HEK293 (cell line): Measurements from ENCODE around the gene CDK9.

Source experiments
- CTCF ChIA-PET: fragments of 350-600 bp; formaldehyde crosslinking; extraction: SDS; loops from one replicate; lab custom pipeline; 2021; ENCODE audit warnings: antibody characterized with exemption; lab: Yijun Ruan, JAX
- POLR2A ChIA-PET: fragments of 300-600 bp; formaldehyde crosslinking; extraction: SDS; loops from one replicate; lab custom pipeline; 2020; ENCODE audit warnings: antibody characterized with exemption, inconsistent platforms; lab: Yijun Ruan, JAX
- H3K27ac ChIP-seq: fragments of 200-500 bp; sonication (Bioruptor generic); 2 replicates; pipeline ENCODE4 v1.5.1; 2014; ENCODE audit warnings: low read depth, low read length, control low read depth, inconsistent platforms; ENCODE audit errors: extremely low read depth
- H3K36me3 ChIP-seq, 2 experiments: fragments of 200-500 bp in 1 of 2; sonication (Bioruptor generic) in 1 of 2; 1 replicate in 1 of 2; 2 replicates in 1 of 2; pipeline ENCODE4 v1.5.1; 2014 to 2017; ENCODE audit warnings: inconsistent platforms in 2 of 2, low read length in 2 of 2; ENCODE audit not compliant: control insufficient read depth in 2 of 2, insufficient read depth in 1 of 2
- H3K4me1 ChIP-seq: fragments of 200-500 bp; sonication (Bioruptor generic); 2 replicates; pipeline ENCODE4 v1.5.1; 2014; ENCODE audit warnings: mild to moderate bottlenecking, low read length, inconsistent platforms; ENCODE audit not compliant: control insufficient read depth, insufficient read depth
- H3K4me3 ChIP-seq: 2 replicates; pipeline ENCODE4 v1.5.1; 2011; ENCODE audit warnings: low read depth, mild to moderate bottlenecking, control low read depth, low read length, moderate library complexity
- H3K9me3 ChIP-seq: fragments of 200-500 bp; sonication (Bioruptor generic); 2 replicates; pipeline ENCODE4 v1.5.1; 2014; ENCODE audit warnings: low read depth, low read length, inconsistent platforms; ENCODE audit not compliant: control insufficient read depth, insufficient read depth
- BCL6B ChIP-seq: fragments of 450-650 bp; formaldehyde crosslinking; IDR thresholded peaks from 2 replicates; pipeline ENCODE4 v1.5.1; 2017; ENCODE audit warnings: missing biosample characterization, missing genetic modification characterization
- MEIS1 ChIP-seq: sonication (generic); formaldehyde crosslinking; IDR thresholded peaks from 2 replicates; pipeline ENCODE4 v1.8.1; 2022; ENCODE audit warnings: missing genetic modification reagents, mild to moderate bottlenecking, borderline replicate concordance
- MYNN ChIP-seq: fragments of 450-650 bp; formaldehyde crosslinking; IDR thresholded peaks from 2 replicates; pipeline ENCODE4 v1.5.1; 2016; ENCODE audit warnings: missing biosample characterization, missing genetic modification characterization, borderline replicate concordance
- OSR2 ChIP-seq: fragments of 450-650 bp; formaldehyde crosslinking; IDR thresholded peaks from 2 replicates; pipeline ENCODE4 v1.5.1; 2016; ENCODE audit warnings: missing biosample characterization, missing genetic modification characterization
- PRDM1 ChIP-seq: fragments of 450-650 bp; formaldehyde crosslinking; IDR thresholded peaks from 2 replicates; pipeline ENCODE4; 2016; ENCODE audit warnings: missing biosample characterization, missing genetic modification characterization
- PRDM6 ChIP-seq: fragments of 450-650 bp; formaldehyde crosslinking; IDR thresholded peaks from 2 replicates; pipeline ENCODE4 v1.5.1; 2017; ENCODE audit warnings: missing biosample characterization, missing genetic modification characterization
- RBAK ChIP-seq: fragments of 450-650 bp; formaldehyde crosslinking; IDR thresholded peaks from 2 replicates; pipeline ENCODE4 v1.5.1; 2016; ENCODE audit warnings: missing biosample characterization, missing genetic modification characterization
- ZBTB21 ChIP-seq: fragments of 450-650 bp; formaldehyde crosslinking; IDR thresholded peaks from 2 replicates; pipeline ENCODE4 v1.5.1; 2017; ENCODE audit warnings: missing biosample characterization, missing genetic modification characterization
- ZNF10 ChIP-seq: fragments of 450-650 bp; formaldehyde crosslinking; IDR thresholded peaks from 2 replicates; pipeline ENCODE4 v1.5.1; 2017; ENCODE audit warnings: missing biosample characterization, missing genetic modification characterization
- ZNF112 ChIP-seq: fragments of 450-650 bp; formaldehyde crosslinking; IDR thresholded peaks from 2 replicates; pipeline ENCODE4 v1.5.0; 2017; ENCODE audit warnings: missing biosample characterization, missing genetic modification characterization
- ZNF16 ChIP-seq: fragments of 450-650 bp; formaldehyde crosslinking; IDR thresholded peaks from 2 replicates; pipeline ENCODE4 v1.5.1; 2016; ENCODE audit warnings: low read depth, missing biosample characterization, missing genetic modification characterization
- ZNF18 ChIP-seq: fragments of 450-650 bp; formaldehyde crosslinking; IDR thresholded peaks from 2 replicates; pipeline ENCODE4 v1.5.1; 2016; ENCODE audit warnings: missing biosample characterization, missing genetic modification characterization
- ZNF184 ChIP-seq: fragments of 450-650 bp; IDR thresholded peaks from 2 replicates; pipeline ENCODE4 v1.5.1; 2018; ENCODE audit warnings: missing biosample characterization, mild to moderate bottlenecking, missing genetic modification characterization
- ZNF19 ChIP-seq: fragments of 450-650 bp; formaldehyde crosslinking; IDR thresholded peaks from 2 replicates; pipeline ENCODE4; 2016; ENCODE audit warnings: missing biosample characterization, missing genetic modification characterization, low read depth
- ZNF2 ChIP-seq: fragments of 450-650 bp; formaldehyde crosslinking; IDR thresholded peaks from 2 replicates; pipeline ENCODE4 v1.5.1; 2016; ENCODE audit warnings: missing biosample characterization, missing genetic modification characterization
- ZNF280C ChIP-seq: fragments of 450-650 bp; formaldehyde crosslinking; IDR thresholded peaks from 2 replicates; pipeline ENCODE4 v1.5.1; 2016; ENCODE audit warnings: missing biosample characterization, missing genetic modification characterization
- ZNF501 ChIP-seq: fragments of 450-650 bp; formaldehyde crosslinking; IDR thresholded peaks from 2 replicates; pipeline ENCODE4 v1.5.1; 2016; ENCODE audit warnings: missing biosample characterization, missing genetic modification characterization
- ZNF529 ChIP-seq: fragments of 450-650 bp; formaldehyde crosslinking; IDR thresholded peaks from 2 replicates; pipeline ENCODE4 v1.5.1; 2017; ENCODE audit warnings: missing genetic modification characterization, missing biosample characterization; ENCODE audit not compliant: insufficient replicate concordance
- ZNF585B ChIP-seq: fragments of 450-650 bp; formaldehyde crosslinking; IDR thresholded peaks from 2 replicates; pipeline ENCODE4 v1.5.1; 2016; ENCODE audit warnings: missing biosample characterization, missing genetic modification characterization
- ZNF626 ChIP-seq: fragments of 450-650 bp; sonication (Bioruptor Pico); formaldehyde crosslinking; IDR thresholded peaks from 2 replicates; pipeline ENCODE4 v1.5.1; 2018; ENCODE audit warnings: missing biosample characterization, missing genetic modification characterization, inconsistent platforms
- ZNF785 ChIP-seq: fragments of 450-650 bp; formaldehyde crosslinking; IDR thresholded peaks from 2 replicates; pipeline ENCODE4 v1.5.1; 2016; ENCODE audit warnings: missing biosample characterization, missing genetic modification characterization
- ZSCAN16 ChIP-seq: fragments of 450-650 bp; formaldehyde crosslinking; IDR thresholded peaks from 2 replicates; pipeline ENCODE4 v1.5.1; 2016; ENCODE audit warnings: missing biosample characterization, missing genetic modification characterization

Gene CDK9

GRCh38 chr9:127793093-127793708 is 7.4 kb downstream of the CDK9 start:
- peak overlapping the region; percentile 24; the same call in 1 of the 2 replicates for H3K27ac ChIP-seq
- H3K36me3 ChIP-seq: peaks cover 16 to 52% of the 10 kb centered on the region in 2 experiments
- H3K4me1 ChIP-seq: no peaks in the 10 kb centered on the region
- CTCF ChIA-PET: interaction anchor here (0.6 to 1.7 kb wide), 6 partner anchors 12 to 860 kb away, joined by 3 to 8 read pairs (median 4); partner anchors contain the start of gene TOR2A
- no peak for TF ChIP-seq PRDM1 (tag by site-specific recombination)
- no peak for TF ChIP-seq ZBTB21 (tag by site-specific recombination)
- no peak for TF ChIP-seq BCL6B (tag by site-specific recombination)
- no peak for TF ChIP-seq ZNF112 (tag by site-specific recombination)
- no peak for TF ChIP-seq ZNF785 (tag by site-specific recombination)
- TF ChIP-seq ZNF10: no peak
- TF ChIP-seq ZNF626 (tag by site-specific recombination): no peak
- TF ChIP-seq ZNF184 (tag by site-specific recombination): no peak
- TF ChIP-seq ZSCAN16 (tag by site-specific recombination): no peak
- no peak overlapping the region for H3K4me3 ChIP-seq
- POLR2A ChIA-PET: interaction anchor here (0.7 to 3.0 kb wide), 7 partner anchors 9 to 195 kb away, joined by 3 to 28 read pairs (median 4); partner anchors contain the start of genes FPGS and TOR2A
- no peaks in the 10 kb centered on the region for H3K9me3 ChIP-seq

DNA sequence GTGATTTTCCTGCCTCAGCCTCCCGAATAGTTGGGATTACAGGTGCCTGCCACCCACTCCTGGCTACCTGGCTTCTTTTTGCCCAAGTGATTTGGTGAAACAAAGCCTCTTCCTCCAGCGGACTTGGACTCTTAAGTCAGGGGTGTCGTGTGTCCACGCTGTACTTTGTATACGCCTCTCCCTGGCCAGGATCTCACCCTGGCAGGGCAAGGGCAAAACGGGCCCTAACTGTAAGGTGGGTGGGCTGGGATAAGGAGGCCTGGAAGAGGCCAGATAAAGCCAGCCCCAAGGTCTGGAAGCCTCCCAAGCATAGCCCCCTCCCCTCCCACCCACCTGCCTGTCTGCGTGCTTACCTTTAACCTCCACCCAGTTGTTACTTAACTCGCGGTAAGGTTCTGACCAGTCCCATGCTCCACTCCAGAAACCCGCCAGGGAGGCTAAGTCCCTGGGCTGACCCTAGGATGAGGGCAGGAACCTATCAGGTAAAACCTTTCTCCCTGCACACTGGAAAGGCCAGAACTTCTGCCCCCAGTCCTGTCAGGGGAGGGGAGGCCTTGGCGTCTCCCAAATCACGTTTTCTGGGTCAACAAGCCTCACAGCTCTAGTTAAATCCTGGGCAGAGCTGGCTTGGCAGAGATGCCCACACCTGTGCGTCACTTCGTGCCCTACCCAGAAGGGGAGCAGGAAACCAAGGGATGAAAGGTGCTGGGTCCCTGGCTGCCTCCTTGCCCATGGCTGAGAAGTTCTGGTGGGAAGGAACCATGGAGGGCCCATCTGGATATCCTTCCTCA is 8.4 kb downstream of the CDK9 start:
- POLR2A ChIA-PET: interaction anchor here (1.3 to 3.0 kb wide), 3 partner anchors 8 to 30 kb away, joined by 3 to 28 read pairs (median 7); partner anchors contain the start of gene FPGS
- CTCF ChIA-PET: interaction anchor here (1.3 kb wide), 1 partner anchor 11 kb away, joined by 8 read pairs; no protein-coding TSS in a partner anchor
- TF ChIP-seq ZNF19 (tag by site-specific recombination) (no peak), PRDM6 (tag by site-specific recombination) (no peak), MYNN (tag by site-specific recombination) (no peak), ZNF16 (tag by site-specific recombination) (no peak), ZNF2 (tag by site-specific recombination) (no peak), MEIS1 (CRISPR knock-in tag) (no peak), RBAK (tag by site-specific recombination) (no peak), ZNF280C (tag by site-specific recombination) (no peak), ZNF529 (tag by site-specific recombination) (no peak), OSR2 (tag by site-specific recombination) (no peak), ZNF18 (tag by site-specific recombination) (no peak), ZNF585B (tag by site-specific recombination) (no peak), ZNF501 (tag by site-specific recombination) (no peak)
- Histone ChIP-seq H3K4me1 (no peaks in the 10 kb centered on the region), H3K9me3 (no peaks in the 10 kb centered on the region), H3K36me3 (peaks cover 16 to 42% of the 10 kb centered on the region in 2 experiments), H3K27ac (no peak overlapping the region), H3K4me3 (no peak overlapping the region)
